ENCODE data around the gene CMPK2.

CMPK2 gene

GRCh38 chr2:6880200-6880733, 14.6 kb upstream of the CMPK2 start:
- Histone ChIP-seq H3K36me3 (ENCODE audit: control insufficient read depth in 5 of 5, insufficient read depth in 5 of 5, low read length in 5 of 5) (no peaks in the 10 kb centered on the region), H3K9ac (ENCODE audit: low read length in 5 of 5) (no peak overlapping the region), H3K9me3 (ENCODE audit: control insufficient read depth in 5 of 5, low read length in 5 of 5) (no peaks in the 10 kb centered on the region), H3K27me3 (ENCODE audit: control insufficient read depth in 5 of 5, insufficient read depth in 4 of 5, low read length in 5 of 5) (no peaks in the 10 kb centered on the region), H3K4me1 (ENCODE audit: control insufficient read depth in 5 of 5, insufficient read depth in 5 of 5, low read length in 5 of 5) (peaks cover 0 to 44% (median 15%) of the 10 kb centered on the region in 5 donors), H3K27ac (ENCODE audit: low read depth, low read length) (no peak overlapping the region), H3K4me3 (ENCODE audit: low read depth in 1 of 5, low read length in 5 of 5) (peak overlapping the region in 2 of 5 donors; percentile 2 to 7)

GRCh38 chr2:6879011-6879410, 13.3 kb upstream of the CMPK2 start:
- no peaks in the 10 kb centered on the region for H3K36me3 ChIP-seq (ENCODE audit: control insufficient read depth in 5 of 5, insufficient read depth in 5 of 5, low read length in 5 of 5)
- peaks cover 0 to 41% (median 15%) of the 10 kb centered on the region in 5 donors for H3K4me1 ChIP-seq (ENCODE audit: control insufficient read depth in 5 of 5, insufficient read depth in 5 of 5, low read length in 5 of 5)
- peak overlapping the region in 2 of 5 donors; percentile 52 to 73 for H3K4me3 ChIP-seq (ENCODE audit: low read depth in 1 of 5, low read length in 5 of 5)
- H3K27ac ChIP-seq (ENCODE audit: low read depth, low read length), result no peak overlapping the region
- no peaks in the 10 kb centered on the region for H3K27me3 ChIP-seq (ENCODE audit: control insufficient read depth in 5 of 5, insufficient read depth in 4 of 5, low read length in 5 of 5)
- H3K9ac ChIP-seq (ENCODE audit: low read length in 5 of 5), result no peak overlapping the region
- peaks cover 0 to 1% (median 0%) of the 10 kb centered on the region in 5 donors for H3K9me3 ChIP-seq (ENCODE audit: control insufficient read depth in 5 of 5, low read length in 5 of 5)

- H3K27ac ChIP-seq (ENCODE audit: low read depth, low read length), result no peak overlapping the region
- no peak overlapping the region for H3K9ac ChIP-seq (ENCODE audit: low read length in 5 of 5)
- H3K9me3 ChIP-seq (ENCODE audit: control insufficient read depth in 5 of 5, low read length in 5 of 5), result peaks cover 0 to 4% (median 0%) of the 10 kb centered on the region in 5 donors
- no peaks in the 10 kb centered on the region for H3K27me3 ChIP-seq (ENCODE audit: control insufficient read depth in 5 of 5, insufficient read depth in 4 of 5, low read length in 5 of 5)
- peaks cover 0 to 36% (median 15%) of the 10 kb centered on the region in 5 donors for H3K4me1 ChIP-seq (ENCODE audit: control insufficient read depth in 5 of 5, insufficient read depth in 5 of 5, low read length in 5 of 5)
- peak overlapping the region in 2 of 5 donors; percentile 73 to 87 for H3K4me3 ChIP-seq (ENCODE audit: low read depth in 1 of 5, low read length in 5 of 5)
- H3K36me3 ChIP-seq (ENCODE audit: control insufficient read depth in 5 of 5, insufficient read depth in 5 of 5, low read length in 5 of 5), result no peaks in the 10 kb centered on the region
Observed at GRCh38 chr2:6878549-6878948, 12.8 kb upstream of the CMPK2 start.

- H3K4me3 ChIP-seq (ENCODE audit: low read depth in 1 of 5, low read length in 5 of 5), result peak within 1 kb of the TSS; percentile 64 to 92 (median 79)
- H3K9ac ChIP-seq (ENCODE audit: low read length in 5 of 5), result peak within 1 kb of the TSS in 4 of 5 donors; percentile 1 to 74 (median 56)
- peaks cover 0 to 27% (median 15%) of the 10 kb centered on the region in 5 donors for H3K4me1 ChIP-seq (ENCODE audit: control insufficient read depth in 5 of 5, insufficient read depth in 5 of 5, low read length in 5 of 5)
- H3K27me3 ChIP-seq (ENCODE audit: control insufficient read depth in 5 of 5, insufficient read depth in 4 of 5, low read length in 5 of 5), result no peaks in the 10 kb centered on the region
- no peaks in the 10 kb centered on the region for H3K36me3 ChIP-seq (ENCODE audit: control insufficient read depth in 5 of 5, insufficient read depth in 5 of 5, low read length in 5 of 5)
- peaks cover 0 to 4% (median 0%) of the 10 kb centered on the region in 5 donors for H3K9me3 ChIP-seq (ENCODE audit: control insufficient read depth in 5 of 5, low read length in 5 of 5)
- H3K27ac ChIP-seq (ENCODE audit: low read depth, low read length), result peak within 1 kb of the TSS; percentile 12
Observed at GRCh38 chr2:6877402-6878304, 11.9 kb upstream of the CMPK2 start, which contains the start of gene RSAD2. TSS of gene RSAD2 (plus strand) at chr2:6877777. CDS start at chr2:6877801, 24 bp downstream.

- Histone ChIP-seq H3K27ac (ENCODE audit: low read depth, low read length) (no peak overlapping the region), H3K4me1 (ENCODE audit: control insufficient read depth in 5 of 5, insufficient read depth in 5 of 5, low read length in 5 of 5) (peaks cover 0 to 26% (median 15%) of the 10 kb centered on the region in 5 donors), H3K36me3 (ENCODE audit: control insufficient read depth in 5 of 5, insufficient read depth in 5 of 5, low read length in 5 of 5) (no peaks in the 10 kb centered on the region)
Observed at GRCh38 chr2:6876309-6876708, 10.6 kb upstream of the CMPK2 start.

GRCh38 chr2:6874032-6874431, 8.3 kb upstream of the CMPK2 start:
- Histone ChIP-seq H3K36me3 (ENCODE audit: control insufficient read depth in 5 of 5, insufficient read depth in 5 of 5, low read length in 5 of 5) (no peaks in the 10 kb centered on the region), H3K9ac (ENCODE audit: low read length in 5 of 5) (no peak overlapping the region), H3K27me3 (ENCODE audit: control insufficient read depth in 5 of 5, insufficient read depth in 4 of 5, low read length in 5 of 5) (no peaks in the 10 kb centered on the region), H3K27ac (ENCODE audit: low read depth, low read length) (no peak overlapping the region), H3K4me3 (ENCODE audit: low read depth in 1 of 5, low read length in 5 of 5) (no peak overlapping the region), H3K4me1 (ENCODE audit: control insufficient read depth in 5 of 5, insufficient read depth in 5 of 5, low read length in 5 of 5) (peaks cover 0 to 20% (median 15%) of the 10 kb centered on the region in 5 donors), H3K9me3 (ENCODE audit: control insufficient read depth in 5 of 5, low read length in 5 of 5) (peaks cover 0 to 4% (median 0%) of the 10 kb centered on the region in 5 donors)

More at GRCh38 chr2:6876309-6876708, 10.6 kb upstream of the CMPK2 start:
- Histone ChIP-seq H3K4me3 (ENCODE audit: low read depth in 1 of 5, low read length in 5 of 5) (no peak overlapping the region), H3K27me3 (ENCODE audit: control insufficient read depth in 5 of 5, insufficient read depth in 4 of 5, low read length in 5 of 5) (no peaks in the 10 kb centered on the region), H3K9me3 (ENCODE audit: control insufficient read depth in 5 of 5, low read length in 5 of 5) (peaks cover 0 to 4% (median 0%) of the 10 kb centered on the region in 5 donors), H3K9ac (ENCODE audit: low read length in 5 of 5) (no peak overlapping the region)

- no peak overlapping the region for H3K9ac ChIP-seq (ENCODE audit: low read length in 5 of 5)
Observed at GRCh38 chr2:6872394-6872793, 6.7 kb upstream of the CMPK2 start.

GRCh38 chr2:6866982-6867381, 1.3 kb upstream of the CMPK2 start:
- peaks cover 0 to 8% (median 2%) of the 10 kb centered on the region in 5 donors for H3K36me3 ChIP-seq (ENCODE audit: control insufficient read depth in 5 of 5, insufficient read depth in 5 of 5, low read length in 5 of 5)
- no peaks in the 10 kb centered on the region for H3K27me3 ChIP-seq (ENCODE audit: control insufficient read depth in 5 of 5, insufficient read depth in 4 of 5, low read length in 5 of 5)
- H3K9ac ChIP-seq (ENCODE audit: low read length in 5 of 5), result peak overlapping the region in 1 of 5 donors; percentile 23
- peak overlapping the region; percentile 15 for H3K27ac ChIP-seq (ENCODE audit: low read depth, low read length)
- no peaks in the 10 kb centered on the region for H3K9me3 ChIP-seq (ENCODE audit: control insufficient read depth in 5 of 5, low read length in 5 of 5)
- H3K4me1 ChIP-seq (ENCODE audit: control insufficient read depth in 5 of 5, insufficient read depth in 5 of 5, low read length in 5 of 5), result peaks cover 0 to 32% (median 18%) of the 10 kb centered on the region in 5 donors
- no peak overlapping the region for H3K4me3 ChIP-seq (ENCODE audit: low read depth in 1 of 5, low read length in 5 of 5)

More at GRCh38 chr2:6872394-6872793, 6.7 kb upstream of the CMPK2 start:
- Histone ChIP-seq H3K27me3 (ENCODE audit: control insufficient read depth in 5 of 5, insufficient read depth in 4 of 5, low read length in 5 of 5) (no peaks in the 10 kb centered on the region), H3K4me3 (ENCODE audit: low read depth in 1 of 5, low read length in 5 of 5) (no peak overlapping the region), H3K4me1 (ENCODE audit: control insufficient read depth in 5 of 5, insufficient read depth in 5 of 5, low read length in 5 of 5) (peaks cover 0 to 6% (median 5%) of the 10 kb centered on the region in 5 donors), H3K9me3 (ENCODE audit: control insufficient read depth in 5 of 5, low read length in 5 of 5) (peaks cover 0 to 4% (median 0%) of the 10 kb centered on the region in 5 donors), H3K36me3 (ENCODE audit: control insufficient read depth in 5 of 5, insufficient read depth in 5 of 5, low read length in 5 of 5) (no peaks in the 10 kb centered on the region), H3K27ac (ENCODE audit: low read depth, low read length) (no peak overlapping the region)

- Histone ChIP-seq H3K36me3 (ENCODE audit: control insufficient read depth in 5 of 5, insufficient read depth in 5 of 5, low read length in 5 of 5) (peaks cover 0 to 14% (median 3%) of the 10 kb centered on the region in 5 donors), H3K4me3 (ENCODE audit: low read depth in 1 of 5, low read length in 5 of 5) (peak overlapping the region; percentile 67 to 87 (median 82)), H3K9ac (ENCODE audit: low read length in 5 of 5) (peak overlapping the region in 4 of 5 donors; percentile 38 to 72 (median 60)), H3K27ac (ENCODE audit: low read depth, low read length) (peak overlapping the region; percentile 48), H3K9me3 (ENCODE audit: control insufficient read depth in 5 of 5, low read length in 5 of 5) (no peaks in the 10 kb centered on the region), H3K27me3 (ENCODE audit: control insufficient read depth in 5 of 5, insufficient read depth in 4 of 5, low read length in 5 of 5) (no peaks in the 10 kb centered on the region), H3K4me1 (ENCODE audit: control insufficient read depth in 5 of 5, insufficient read depth in 5 of 5, low read length in 5 of 5) (peaks cover 0 to 32% (median 18%) of the 10 kb centered on the region in 5 donors)
Observed at GRCh38 chr2:6866275-6866671, 566 bp upstream of the CMPK2 start.

Data from subcutaneous abdominal adipose tissue (tissue), 5 donors.